SJSA1 (cell line): ENCODE measurements around the gene GOLGA6L4. TPM values are rescaled to one million over a fixed set of nuclear protein-coding genes. Genes with fewer than 3 reads are reported as not detected.
"Not testable (repeated sequence)": the region's sequence is repeated elsewhere in the genome, so short reads cannot be mapped to it uniquely, and the experiment has no call there.

Source experiments
- DNase-seq, 2 experiments: peaks; one replicate each; pipeline ENCODE4 v3.0.0-alpha.2; 2015 to 2020; ENCODE audit warnings: low spot score in 2 of 2, low read depth in 1 of 2
- H3K27ac ChIP-seq: fragments of 250-450 bp; sonication (Bioruptor Pico); 2 replicates; pipeline ENCODE4 v1.5.1; 2020; ENCODE audit warnings: mild to moderate bottlenecking, moderate library complexity
- H3K27me3 ChIP-seq: fragments of 250-450 bp; sonication (Bioruptor Pico); replicated peaks from 2 replicates; pipeline ENCODE4 v1.5.1; 2020; ENCODE audit warnings: mild to moderate bottlenecking, moderate library complexity
- H3K36me3 ChIP-seq: fragments of 250-450 bp; sonication (Bioruptor Pico); 2 replicates; pipeline ENCODE4 v1.5.1; 2020; ENCODE audit warnings: mild to moderate bottlenecking
- H3K4me1 ChIP-seq: fragments of 250-450 bp; sonication (Bioruptor Pico); replicated peaks from 2 replicates; pipeline ENCODE4 v1.6.1; 2021; ENCODE audit warnings: mild to moderate bottlenecking
- H3K4me3 ChIP-seq: fragments of 250-450 bp; sonication (Bioruptor Pico); 2 replicates; pipeline ENCODE4 v1.5.1; 2020; ENCODE audit warnings: mild to moderate bottlenecking
- H3K9me3 ChIP-seq: fragments of 250-450 bp; sonication (Bioruptor Pico); replicated peaks from 2 replicates; pipeline ENCODE4 v1.5.1; 2020; ENCODE audit warnings: mild to moderate bottlenecking
- total RNA-seq: library from RNA; depleted of rRNA; stranded (reverse); fragments of >200 nt; shearing (Covaris generic); gene quantifications from 2 replicates; pipeline ENCODE4 v1.2.3, GENCODE V29; 2014; rRNA removed

Gene GOLGA6L4, protein sequence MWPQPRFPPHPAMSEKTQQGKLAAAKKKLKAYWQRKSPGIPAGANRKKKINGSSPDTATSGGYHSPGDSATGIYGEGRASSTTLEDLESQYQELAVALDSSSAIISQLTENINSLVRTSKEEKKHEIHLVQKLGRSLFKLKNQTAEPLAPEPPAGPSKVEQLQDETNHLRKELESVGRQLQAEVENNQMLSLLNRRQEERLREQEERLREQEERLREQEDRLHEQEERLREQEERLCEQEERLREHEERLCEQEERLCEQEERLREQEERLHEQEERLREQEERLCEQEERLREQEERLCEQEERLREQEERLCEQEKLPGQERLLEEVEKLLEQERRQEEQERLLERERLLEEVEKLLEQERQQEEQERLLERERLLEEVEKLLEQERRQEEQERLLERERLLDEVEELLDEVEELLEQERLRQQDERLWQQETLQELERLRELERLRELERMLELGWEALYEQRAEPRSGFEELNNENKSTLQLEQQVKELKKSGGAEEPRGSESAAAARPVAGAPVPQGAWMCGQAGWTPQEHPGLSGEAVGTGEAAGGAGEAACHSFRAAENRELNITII
- 0.16 and 2.1 TPM in 2 replicates for total RNA-seq

DNA sequence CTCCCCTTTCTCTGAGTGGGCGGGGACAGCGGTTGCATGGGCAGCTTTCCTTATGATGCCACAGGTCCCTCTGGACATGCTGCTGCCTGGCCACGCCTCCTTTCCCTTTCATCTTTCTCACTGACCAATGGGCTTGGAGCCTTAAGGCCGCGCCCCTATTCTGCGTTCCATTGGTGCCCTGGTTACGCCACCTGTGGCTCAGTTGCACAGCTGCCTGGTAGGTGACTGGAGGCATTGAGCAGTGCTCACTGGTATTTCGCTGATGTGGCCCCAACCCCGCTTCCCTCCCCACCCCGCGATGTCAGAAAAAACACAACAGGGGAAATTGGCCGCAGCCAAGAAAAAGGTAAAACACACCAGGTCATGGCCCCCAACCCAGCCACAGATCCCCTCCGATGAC lies at the start of gene GOLGA6L4:
Gene GOLGA6L4 (plus strand): TSS at position 201 of the 400 bp plus-strand sequence. CDS start 62 bp downstream, at position 263.
- not testable (repeated sequence) for H3K27me3 ChIP-seq, DNase-seq, H3K4me3 ChIP-seq, H3K4me1 ChIP-seq, H3K27ac ChIP-seq, H3K36me3 ChIP-seq, H3K9me3 ChIP-seq

- not testable (repeated sequence) for H3K27ac ChIP-seq, DNase-seq, H3K4me1 ChIP-seq, H3K4me3 ChIP-seq, H3K36me3 ChIP-seq, H3K27me3 ChIP-seq, H3K9me3 ChIP-seq
Measured at GRCh38 chr15:84192982-84193381, 42.6 kb upstream of the GOLGA6L4 start.

GRCh38 chr15:84195603-84196002 lies 40.0 kb upstream of the GOLGA6L4 start:
- not testable (repeated sequence) for H3K27ac ChIP-seq, H3K4me3 ChIP-seq, DNase-seq, H3K9me3 ChIP-seq, H3K27me3 ChIP-seq, H3K4me1 ChIP-seq, H3K36me3 ChIP-seq

- not testable (repeated sequence) for DNase-seq, H3K9me3 ChIP-seq, H3K4me3 ChIP-seq
Measured at GRCh38 chr15:84196530-84197188, 38.9 kb upstream of the GOLGA6L4 start.

DNA sequence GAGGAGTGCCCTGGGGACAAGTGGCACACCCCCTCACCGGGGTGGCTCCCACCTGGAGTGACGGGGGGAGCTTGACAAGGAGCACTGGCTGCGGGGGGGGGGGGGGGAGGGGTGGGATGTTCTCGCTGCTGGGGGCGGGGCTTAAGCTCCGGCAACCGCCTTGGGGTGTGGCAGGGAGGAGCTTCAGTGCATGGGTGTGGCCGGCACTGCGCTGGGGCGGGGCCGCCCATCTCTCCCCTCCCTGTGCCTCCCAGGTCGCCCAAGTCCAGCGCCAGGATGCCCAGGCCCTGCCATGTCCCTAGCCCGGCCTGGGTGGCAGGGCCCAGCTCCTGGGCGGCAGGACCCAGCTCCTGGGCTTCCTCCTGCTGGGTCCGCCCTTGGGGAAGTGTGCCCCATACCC lies 35.7 kb upstream of the GOLGA6L4 start:
- not testable (repeated sequence) for H3K36me3 ChIP-seq, H3K27ac ChIP-seq, H3K4me1 ChIP-seq, H3K4me3 ChIP-seq, DNase-seq, H3K27me3 ChIP-seq, H3K9me3 ChIP-seq

More at GRCh38 chr15:84196530-84197188, 38.9 kb upstream of the GOLGA6L4 start:
- H3K36me3 ChIP-seq, H3K4me1 ChIP-seq, H3K27me3 ChIP-seq, H3K27ac ChIP-seq: not testable (repeated sequence)

GRCh38 chr15:84246441-84246840 lies 10.9 kb downstream of the GOLGA6L4 start:
- H3K36me3 ChIP-seq, H3K4me3 ChIP-seq, DNase-seq, H3K4me1 ChIP-seq, H3K27me3 ChIP-seq, H3K27ac ChIP-seq, H3K9me3 ChIP-seq: not testable (repeated sequence)
